Stimulated activated effector memory CD8-positive, alpha-beta T cell treated with anti-CD3 and anti-CD28 coated beads, Interleukin-12 subunit alpha, Interleukin-12 subunit beta, amount 100 ng/mL, for 72 hours (primary cell): ENCODE results near the gene SLC35B2.
A peak's percentile ranks its signal among the peaks of the same experiment; 100 is the strongest.

Experiments used
- ATAC-seq: fragments of 150-1000 bp; cut with Tn5 transposase; 2 replicates; pipeline ENCODE4 v1.10.0; 2021
- DNase-seq, 2 donors: peaks; one replicate each; pipeline ENCODE4 v3.0.0; 2021 to 2022; ENCODE audit warnings: low spot score in 2 of 2
- H3K27ac Mint-ChIP-seq: one replicate; pipeline ENCODE4 v1.8.0; 2022; ENCODE audit warnings: mild to moderate bottlenecking, mixed read lengths
- H3K36me3 Mint-ChIP-seq: one replicate; pipeline ENCODE4 v1.8.0; 2022; ENCODE audit warnings: mild to moderate bottlenecking, mixed read lengths
- H3K4me1 Mint-ChIP-seq: one replicate; pipeline ENCODE4 v1.8.0; 2022; ENCODE audit warnings: mixed read lengths
- H3K4me3 Mint-ChIP-seq: one replicate; pipeline ENCODE4 v1.8.0; 2022; ENCODE audit warnings: mild to moderate bottlenecking, mixed read lengths
- H3K9me3 Mint-ChIP-seq: one replicate; pipeline ENCODE4 v1.8.0; 2022; ENCODE audit warnings: mixed read lengths

Gene SLC35B2

GRCh38 chr6:44255105-44255808 lies 2.1 kb downstream of the SLC35B2 start:
- DNase-seq (no peak), ATAC-seq (peak; percentile 1)
- H3K36me3 Mint-ChIP-seq, result peaks cover 98% of the 10 kb centered on the region
- peak overlapping the region; percentile 88 for H3K4me3 Mint-ChIP-seq
- peak overlapping the region; percentile 100 for H3K27ac Mint-ChIP-seq
- no peaks in the 10 kb centered on the region for H3K9me3 Mint-ChIP-seq
- peaks cover 80% of the 10 kb centered on the region for H3K4me1 Mint-ChIP-seq

GRCh38 chr6:44254191-44255104 lies 2.9 kb downstream of the SLC35B2 start:
- DNase-seq (no peak), ATAC-seq (peak; percentile 2)
- H3K27ac Mint-ChIP-seq, result peak overlapping the region; percentile 100
- peaks cover 88% of the 10 kb centered on the region for H3K4me1 Mint-ChIP-seq
- no peaks in the 10 kb centered on the region for H3K9me3 Mint-ChIP-seq
- peaks cover 98% of the 10 kb centered on the region for H3K36me3 Mint-ChIP-seq
- peak overlapping the region; percentile 88 for H3K4me3 Mint-ChIP-seq

- Mint-ChIP-seq H3K4me3 (peak overlapping the region; percentile 88), H3K4me1 (peaks cover 90% of the 10 kb centered on the region), H3K36me3 (peaks cover 98% of the 10 kb centered on the region), H3K9me3 (no peaks in the 10 kb centered on the region), H3K27ac (peak overlapping the region; percentile 100)
- ATAC-seq (no peak), DNase-seq (peak; percentile 48 to 81)
Observed at GRCh38 chr6:44253307-44254101, 3.8 kb downstream of the SLC35B2 start.

GRCh38 chr6:44251576-44252524 lies 5.5 kb downstream of the SLC35B2 start:
- Mint-ChIP-seq H3K4me3 (peak overlapping the region; percentile 29), H3K27ac (peak overlapping the region; percentile 100), H3K36me3 (peaks cover 100% of the 10 kb centered on the region), H3K9me3 (no peaks in the 10 kb centered on the region), H3K4me1 (peaks cover 95% of the 10 kb centered on the region)
- no peak for DNase-seq
- ATAC-seq, result no peak

GRCh38 chr6:44250718-44251123 lies 6.6 kb downstream of the SLC35B2 start:
- no peak for ATAC-seq
- no peaks in the 10 kb centered on the region for H3K9me3 Mint-ChIP-seq
- peaks cover 89% of the 10 kb centered on the region for H3K4me1 Mint-ChIP-seq
- DNase-seq, result no peak
- peaks cover 100% of the 10 kb centered on the region for H3K36me3 Mint-ChIP-seq
- H3K27ac Mint-ChIP-seq, result peak overlapping the region; percentile 100
- peak overlapping the region; percentile 96 for H3K4me3 Mint-ChIP-seq

GRCh38 chr6:44250067-44250717 lies 7.1 kb downstream of the SLC35B2 start:
- peak overlapping the region; percentile 96 for H3K4me3 Mint-ChIP-seq
- H3K36me3 Mint-ChIP-seq, result peaks cover 100% of the 10 kb centered on the region
- H3K4me1 Mint-ChIP-seq, result peaks cover 89% of the 10 kb centered on the region
- no peak for ATAC-seq
- H3K27ac Mint-ChIP-seq, result peak overlapping the region; percentile 100
- DNase-seq, result no peak
- no peaks in the 10 kb centered on the region for H3K9me3 Mint-ChIP-seq

- no peak for ATAC-seq
- H3K9me3 Mint-ChIP-seq, result no peaks in the 10 kb centered on the region
- H3K36me3 Mint-ChIP-seq, result peaks cover 92% of the 10 kb centered on the region
- peak overlapping the region; percentile 100 for H3K27ac Mint-ChIP-seq
- peak overlapping the region; percentile 96 for H3K4me3 Mint-ChIP-seq
- peaks cover 83% of the 10 kb centered on the region for H3K4me1 Mint-ChIP-seq
- no peak for DNase-seq
Observed at GRCh38 chr6:44249082-44249748, 8.1 kb downstream of the SLC35B2 start.

- Mint-ChIP-seq H3K4me3 (peak overlapping the region; percentile 96), H3K9me3 (no peaks in the 10 kb centered on the region), H3K36me3 (peaks cover 86% of the 10 kb centered on the region), H3K4me1 (peaks cover 76% of the 10 kb centered on the region), H3K27ac (peak overlapping the region; percentile 100)
- DNase-seq (no peak), ATAC-seq (no peak)
Observed at GRCh38 chr6:44248579-44248978, 8.7 kb downstream of the SLC35B2 start.

- Mint-ChIP-seq H3K27ac (peak overlapping the region; percentile 100), H3K4me3 (peak overlapping the region; percentile 96), H3K36me3 (peaks cover 76% of the 10 kb centered on the region), H3K4me1 (peaks cover 67% of the 10 kb centered on the region), H3K9me3 (no peaks in the 10 kb centered on the region)
- DNase-seq (peak; percentile 84 to 95), ATAC-seq (peak; percentile 76)
Observed at GRCh38 chr6:44247338-44248302, 9.7 kb downstream of the SLC35B2 start.

- DNase-seq (peak; percentile 91 to 97), ATAC-seq (peak; percentile 85)
- peak within 1 kb of the TSS; percentile 100 for H3K27ac Mint-ChIP-seq
- peaks cover 59% of the 10 kb centered on the region for H3K4me1 Mint-ChIP-seq
- peak within 1 kb of the TSS; percentile 96 for H3K4me3 Mint-ChIP-seq
- no peaks in the 10 kb centered on the region for H3K9me3 Mint-ChIP-seq
- H3K36me3 Mint-ChIP-seq, result peaks cover 68% of the 10 kb centered on the region
Observed at GRCh38 chr6:44246663-44247337, 10.5 kb downstream of the SLC35B2 start, which contains the start of gene HSP90AB1. Gene HSP90AB1, plus strand, starts transcription at chr6:44247101. Its CDS starts 1,529 bp downstream, at chr6:44248630.

GRCh38 chr6:44245912-44246662 lies 11.2 kb downstream of the SLC35B2 start:
- peak overlapping the region; percentile 100 for H3K27ac Mint-ChIP-seq
- ATAC-seq (peak; percentile 59), DNase-seq (peak; percentile 87 to 95)
- no peaks in the 10 kb centered on the region for H3K9me3 Mint-ChIP-seq
- H3K36me3 Mint-ChIP-seq, result peaks cover 61% of the 10 kb centered on the region
- peak overlapping the region; percentile 96 for H3K4me3 Mint-ChIP-seq
- peaks cover 55% of the 10 kb centered on the region for H3K4me1 Mint-ChIP-seq
